Bone marrow (tissue), 2 donors: ENCODE data around the gene STAT4.

Experiments used
- DNase-seq, 2 donors: peaks; one replicate each; lab custom pipeline; 2025; lab: John Stamatoyannopoulos, UW

STAT4 gene

DNA sequence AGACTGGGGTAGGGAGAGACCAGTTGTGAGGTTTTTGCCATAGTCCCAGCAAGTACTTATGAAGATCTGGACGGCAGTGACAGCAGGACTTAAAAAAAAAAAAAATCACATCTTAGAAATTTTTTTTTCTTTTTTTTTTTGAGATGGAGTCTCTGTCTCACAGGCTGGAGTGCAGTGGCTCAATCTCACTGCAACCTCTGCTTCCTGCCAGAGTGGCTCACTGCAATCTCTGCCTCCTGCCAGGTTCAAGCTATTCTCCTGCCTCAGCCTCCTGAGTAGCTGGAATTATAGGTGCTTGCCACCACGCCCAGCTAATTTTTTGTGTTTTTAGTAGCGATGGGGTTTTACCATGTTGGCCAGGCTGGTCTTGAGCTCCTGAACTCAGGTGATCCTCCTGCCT is 22.4 kb upstream of the STAT4 start:
- no peak for DNase-seq

DNA sequence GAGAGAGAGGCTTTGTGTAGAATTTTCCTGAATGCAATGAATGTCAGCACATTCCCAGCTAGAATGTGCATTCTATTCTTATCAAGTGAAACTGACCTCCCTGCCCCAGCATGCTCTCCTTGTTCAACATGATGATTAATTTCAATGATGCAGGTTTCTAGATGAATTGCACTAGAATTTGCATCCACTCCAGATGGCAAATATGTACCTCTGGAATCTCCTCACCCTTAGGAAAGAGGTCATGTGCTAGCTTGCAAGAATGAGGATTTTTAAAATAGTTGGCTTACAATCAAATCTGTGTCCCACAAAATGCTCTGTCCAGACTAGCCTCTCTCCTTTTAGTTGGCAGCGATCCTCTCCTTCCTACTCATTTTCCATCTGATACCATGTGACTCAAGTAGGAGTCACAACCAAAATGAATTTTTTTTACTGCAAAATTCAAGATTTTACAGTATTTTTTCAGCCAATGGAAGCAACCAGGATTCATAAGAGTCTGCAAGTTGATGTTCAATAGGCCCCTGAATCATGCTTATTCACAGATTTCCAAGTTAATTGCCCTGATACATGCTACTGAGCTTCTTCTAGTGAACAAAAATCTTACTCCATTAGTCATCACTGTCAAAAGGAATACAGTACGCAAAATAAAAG is 21.0 kb upstream of the STAT4 start:
- no peak for DNase-seq

DNA sequence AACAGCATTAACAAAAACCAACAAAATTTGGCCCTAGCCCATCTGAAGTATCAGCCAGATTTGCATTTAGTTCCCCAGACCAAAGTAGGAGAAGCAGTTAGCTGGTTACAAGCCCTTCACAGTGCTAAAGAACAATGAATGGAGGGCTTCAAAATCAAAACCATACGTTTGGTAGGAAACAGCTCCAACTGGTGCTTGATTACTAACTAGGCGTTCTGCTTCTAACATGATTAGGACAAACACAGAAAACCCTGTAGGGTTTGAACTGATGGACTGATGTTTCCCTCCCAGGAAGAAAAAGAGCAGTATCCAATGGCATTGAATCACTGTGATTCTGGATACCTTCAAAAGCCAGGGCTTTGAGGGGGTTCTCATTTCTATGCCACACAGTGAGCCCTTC is 20.5 kb upstream of the STAT4 start:
- DNase-seq = no peak

DNA sequence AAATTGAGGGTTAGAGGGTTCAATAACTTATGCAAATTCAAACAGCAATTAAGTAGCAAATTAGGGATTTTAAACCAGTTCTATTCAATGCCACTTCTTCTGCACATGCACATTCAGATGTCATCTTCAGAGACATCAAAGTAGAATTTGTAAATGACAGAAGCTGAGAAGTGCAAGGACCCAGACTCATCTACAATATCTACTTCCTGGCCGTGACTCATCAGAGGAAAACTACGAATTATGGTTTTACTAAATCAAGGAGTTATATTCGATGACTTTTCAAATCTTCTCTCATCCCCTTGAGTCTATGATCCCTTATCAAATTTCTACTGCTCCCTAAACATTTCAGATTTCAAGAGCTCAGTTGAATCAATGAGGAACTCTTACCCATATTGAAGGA is 20.0 kb upstream of the STAT4 start:
- no peak for DNase-seq

DNA sequence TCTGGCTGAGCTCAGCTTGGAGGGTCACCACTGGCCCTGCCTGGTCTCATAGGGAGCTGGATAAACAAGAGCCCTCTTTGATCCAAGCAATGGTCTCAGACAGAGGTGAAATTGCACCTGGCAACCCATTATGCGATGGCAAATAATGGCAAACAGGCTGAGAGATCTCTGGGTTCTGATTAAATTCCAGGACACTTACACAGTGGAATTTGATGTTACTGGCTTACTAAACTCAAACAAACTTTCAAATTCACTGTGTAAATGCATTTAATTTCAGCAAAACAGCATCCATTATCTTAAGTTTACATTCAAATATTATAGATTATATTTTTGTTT is 19.5 kb upstream of the STAT4 start:
- DNase-seq = no peak

DNA sequence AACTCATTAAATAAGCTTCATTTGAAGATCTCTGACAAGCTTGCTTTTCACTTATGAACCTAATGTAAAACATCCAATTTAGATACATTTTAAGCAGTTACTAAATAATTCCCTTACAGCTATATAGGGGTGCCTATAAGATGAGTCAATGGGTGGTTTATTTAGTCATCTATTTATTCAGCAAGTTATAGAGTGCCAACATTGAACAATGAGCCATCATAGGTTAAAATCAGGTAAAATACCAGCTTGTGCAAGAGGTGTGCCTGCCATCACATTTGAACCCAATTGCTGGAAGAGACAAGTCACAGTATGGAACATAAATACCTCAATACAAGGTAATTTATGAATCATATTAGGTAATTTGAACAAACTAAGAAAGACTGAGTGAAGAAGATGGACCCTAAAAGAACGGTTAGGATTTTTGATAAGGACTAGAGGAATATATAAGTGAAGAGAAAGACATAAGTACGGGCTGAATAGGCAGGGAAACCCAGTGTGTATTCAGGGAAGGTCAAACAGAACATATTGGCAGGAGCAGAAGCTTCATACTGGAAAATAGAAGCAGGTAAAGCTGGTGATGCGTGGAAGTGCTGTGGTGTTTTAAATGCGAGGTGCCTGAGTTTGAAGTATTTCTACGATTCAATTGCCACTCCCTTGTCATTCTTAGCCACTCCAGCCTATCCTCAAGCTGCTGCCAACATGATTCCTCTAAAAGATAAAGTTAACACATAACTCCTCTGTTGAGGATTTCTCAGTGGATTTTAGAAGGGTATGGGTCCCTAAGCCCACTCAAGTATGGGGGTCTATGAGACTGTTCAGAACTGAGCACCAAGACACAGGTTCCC is 18.9 kb upstream of the STAT4 start:
- DNase-seq = no peak

DNA sequence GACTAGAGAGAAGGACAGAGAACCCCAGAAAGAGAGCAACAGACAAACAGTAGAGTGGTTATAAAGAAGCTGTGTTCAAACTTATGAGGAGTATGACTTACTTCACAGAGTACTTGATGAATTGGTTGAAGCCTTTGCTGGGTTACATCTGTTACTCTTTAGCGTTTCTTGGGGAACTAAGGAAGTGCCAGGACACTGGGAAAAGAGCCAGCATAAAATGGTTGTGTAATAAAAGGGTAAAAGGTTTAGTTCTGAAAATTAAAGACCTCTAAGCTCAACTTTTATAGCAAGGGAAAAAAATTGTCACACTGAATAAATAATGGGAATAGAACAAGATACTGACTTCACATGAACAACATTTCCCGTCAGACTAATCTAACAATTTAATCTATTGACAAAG is 17.0 kb upstream of the STAT4 start:
- no peak for DNase-seq

DNA sequence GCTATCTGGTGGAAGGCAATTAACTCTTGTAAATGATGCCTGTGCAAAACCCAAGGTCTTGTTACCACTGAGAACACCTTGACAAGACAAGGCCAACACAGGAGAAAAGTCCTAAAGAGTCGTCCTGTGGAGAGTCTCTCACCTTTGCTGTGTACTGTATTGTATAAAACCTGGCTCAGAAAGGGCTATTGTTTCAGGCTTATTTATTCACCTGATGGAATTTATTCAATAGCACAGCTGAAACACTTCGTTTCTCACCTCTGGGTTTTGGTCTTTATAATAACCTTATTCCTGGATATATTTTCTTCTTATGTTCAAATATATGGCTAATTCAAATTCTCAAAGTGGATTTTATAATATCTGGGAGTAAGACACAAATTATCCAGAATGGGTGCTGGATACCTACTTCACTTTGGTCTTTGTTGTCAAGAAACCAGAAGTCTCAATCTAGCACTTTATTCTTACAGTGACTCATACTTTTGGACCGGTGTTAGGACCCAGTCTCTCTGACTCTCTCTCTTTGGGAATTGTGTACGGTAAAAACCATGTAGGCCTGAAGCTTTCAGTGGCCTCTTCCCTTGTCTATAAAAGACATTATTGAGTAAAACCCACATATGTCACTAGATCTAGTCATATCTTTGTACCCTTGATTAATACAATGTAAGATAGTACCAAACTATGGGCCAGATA is 16.1 kb upstream of the STAT4 start:
- no peak for DNase-seq

DNA sequence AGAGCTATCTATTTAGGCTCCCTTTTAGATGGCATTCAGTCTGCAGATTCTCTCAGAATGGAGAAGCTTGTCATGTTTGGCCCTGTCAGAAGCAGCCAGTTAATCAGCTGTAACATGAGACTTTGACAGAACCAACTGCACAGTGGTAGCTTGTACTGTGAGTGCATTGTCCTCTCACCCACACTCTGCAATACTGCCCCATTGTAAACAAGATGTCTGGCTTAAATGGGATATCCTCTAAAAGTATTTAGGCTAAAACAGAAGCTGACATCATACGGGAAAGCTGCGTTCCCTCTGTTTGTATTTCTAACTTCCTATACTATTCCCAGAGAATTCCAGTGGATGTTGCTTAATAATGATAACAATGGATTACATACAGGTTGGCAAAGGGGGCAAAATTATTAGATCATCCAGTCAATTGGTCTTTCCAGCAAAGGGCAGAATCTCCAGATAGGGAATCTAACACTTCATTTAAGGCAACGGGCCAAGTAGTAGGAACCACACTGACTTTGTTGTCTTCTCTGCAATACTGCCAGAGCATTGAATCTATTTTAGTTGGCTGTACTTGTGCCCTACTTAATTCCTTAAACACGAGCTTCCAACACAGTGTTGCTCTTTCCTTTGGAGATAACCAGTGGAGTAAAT is 15.4 kb upstream of the STAT4 start:
- no peak for DNase-seq

DNA sequence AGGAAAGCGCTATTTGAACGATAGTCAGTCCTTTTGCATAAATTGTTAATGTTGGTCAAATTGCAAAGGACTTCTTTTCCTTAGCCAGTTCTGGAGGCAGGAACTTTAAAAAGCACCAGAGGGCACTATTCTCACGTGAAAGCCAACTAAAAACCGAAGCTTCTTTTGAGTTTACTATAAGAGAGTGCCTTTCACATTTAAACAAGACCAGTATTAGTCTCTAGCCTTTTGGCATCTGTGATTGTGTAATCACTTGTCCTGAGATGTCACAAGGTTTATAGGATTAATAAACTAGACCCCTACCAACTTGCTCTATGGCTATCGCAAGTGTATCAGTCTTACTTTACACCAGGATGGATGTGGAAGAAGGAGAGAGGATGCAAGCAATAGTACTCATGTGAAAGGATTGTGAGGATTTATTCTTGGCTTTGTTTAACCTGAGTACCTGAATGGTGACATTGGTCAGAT is 14.4 kb upstream of the STAT4 start:
- peak in 1 of 2 donors; percentile 48 for DNase-seq

DNA sequence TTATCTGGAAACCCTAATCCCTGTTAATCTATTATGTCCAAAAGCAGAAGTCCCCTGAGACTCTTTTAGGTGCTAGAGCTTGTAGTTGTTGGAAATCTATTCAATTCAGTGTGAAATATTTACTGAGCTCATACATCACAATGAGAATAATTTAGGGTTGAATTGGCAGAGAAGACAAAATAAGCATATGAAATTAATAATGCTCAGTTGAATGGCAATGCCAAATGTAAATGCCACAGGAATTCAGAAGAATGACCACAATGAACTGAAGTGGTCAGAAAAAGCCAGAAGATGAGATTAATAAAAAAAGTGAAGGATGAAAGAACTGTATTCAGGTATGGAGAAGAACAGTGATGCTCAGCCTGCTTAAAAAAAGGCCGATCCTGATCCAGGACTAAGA is 8.0 kb upstream of the STAT4 start:
- no peak for DNase-seq

DNA sequence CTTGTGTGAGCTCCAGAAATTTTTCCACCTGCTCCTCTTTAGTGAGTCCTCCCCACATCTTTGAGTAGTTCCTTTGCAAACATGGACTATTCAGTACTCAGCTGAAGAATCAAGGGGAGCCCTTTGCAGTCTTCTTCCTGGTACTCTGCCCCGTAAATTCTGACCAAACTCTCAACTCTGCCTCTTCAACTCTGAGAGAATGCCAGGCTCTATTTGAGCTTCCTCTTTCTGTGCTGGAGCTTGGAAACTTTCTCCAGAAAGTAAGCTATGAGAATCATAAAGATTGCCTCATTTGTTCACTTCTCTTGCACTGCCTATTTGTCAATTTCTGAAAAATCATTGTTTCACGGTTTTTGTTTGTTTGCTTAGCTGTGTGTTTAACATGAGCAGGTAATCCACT is 7.4 kb upstream of the STAT4 start:
- DNase-seq = peak in 1 of 2 donors; percentile 67

DNA sequence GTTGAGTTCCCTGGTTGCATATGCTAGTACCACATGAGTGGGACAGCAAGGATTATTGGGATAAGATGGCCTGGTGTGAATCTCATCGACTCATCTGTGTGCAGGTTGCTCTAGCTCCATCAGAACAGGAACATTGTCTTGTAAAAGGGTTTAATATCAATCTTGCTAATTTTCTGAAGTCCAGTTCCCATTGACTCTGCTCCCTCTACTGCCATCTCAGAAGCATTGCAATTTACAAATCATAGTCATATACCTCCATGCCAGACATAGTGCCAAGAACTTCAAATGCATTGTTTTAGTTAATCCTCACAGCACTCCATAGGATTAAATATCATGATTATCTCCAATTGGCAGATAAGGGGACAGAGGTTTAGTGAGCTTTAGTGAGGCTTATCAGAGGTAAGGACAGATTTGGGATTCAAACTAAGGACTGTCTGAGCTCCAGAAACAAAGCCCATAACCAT is 4.8 kb upstream of the STAT4 start:
- DNase-seq = peak in 1 of 2 donors; percentile 59

DNA sequence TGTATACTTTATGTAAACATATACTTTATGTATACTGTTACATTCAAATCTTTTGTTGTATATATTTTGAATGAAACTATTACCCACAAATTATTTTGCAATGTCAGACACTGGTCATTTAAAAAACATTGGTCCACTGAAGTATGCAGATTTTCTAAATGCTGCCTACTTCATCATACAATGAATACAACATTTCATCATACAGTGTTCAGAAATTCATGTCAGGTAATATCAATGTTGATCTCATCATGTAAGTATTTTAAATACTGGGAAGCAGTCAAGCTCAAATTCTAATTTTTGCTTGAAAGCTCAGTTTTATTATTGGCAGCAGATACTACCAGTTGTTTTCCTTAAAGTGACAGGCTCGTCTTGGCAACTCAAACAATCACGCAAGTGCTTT is 2.9 kb upstream of the STAT4 start:
- no peak for DNase-seq

DNA sequence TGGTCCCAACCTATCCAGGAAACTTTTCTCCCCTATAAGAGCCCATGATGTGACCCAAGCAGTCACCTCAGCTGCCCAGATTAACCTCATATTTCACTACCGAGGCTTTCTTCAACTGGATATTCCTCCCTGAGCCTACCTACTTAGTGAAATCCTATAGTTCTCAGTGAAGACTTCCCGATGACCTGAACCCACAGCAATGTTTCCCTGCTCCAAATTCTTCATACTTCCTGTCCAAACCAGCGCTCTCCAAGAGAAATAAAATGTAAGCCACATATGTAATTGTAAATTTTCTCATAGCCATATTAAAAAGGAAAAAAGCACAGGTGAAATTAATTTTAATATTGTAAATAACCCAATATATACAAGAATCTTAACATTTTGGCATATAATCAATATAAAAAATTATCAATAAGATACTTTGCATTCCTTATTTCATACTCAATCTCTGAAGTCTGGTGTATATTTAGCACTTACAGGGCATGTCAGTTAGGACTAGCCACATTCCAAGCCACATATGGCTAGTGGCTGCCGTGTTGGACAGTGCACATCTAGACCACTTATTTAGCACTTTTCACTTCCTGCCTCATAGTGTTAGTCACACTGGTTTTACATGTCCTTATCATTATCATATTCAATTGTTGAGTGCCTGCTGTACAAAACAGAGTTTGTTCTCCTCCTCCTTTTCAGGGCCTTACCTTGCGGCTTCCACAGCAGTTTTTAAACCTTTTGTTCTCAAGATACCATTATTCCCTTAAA is 1.9 kb upstream of the STAT4 start:
- peak in 1 of 2 donors; percentile 13 for DNase-seq

DNA sequence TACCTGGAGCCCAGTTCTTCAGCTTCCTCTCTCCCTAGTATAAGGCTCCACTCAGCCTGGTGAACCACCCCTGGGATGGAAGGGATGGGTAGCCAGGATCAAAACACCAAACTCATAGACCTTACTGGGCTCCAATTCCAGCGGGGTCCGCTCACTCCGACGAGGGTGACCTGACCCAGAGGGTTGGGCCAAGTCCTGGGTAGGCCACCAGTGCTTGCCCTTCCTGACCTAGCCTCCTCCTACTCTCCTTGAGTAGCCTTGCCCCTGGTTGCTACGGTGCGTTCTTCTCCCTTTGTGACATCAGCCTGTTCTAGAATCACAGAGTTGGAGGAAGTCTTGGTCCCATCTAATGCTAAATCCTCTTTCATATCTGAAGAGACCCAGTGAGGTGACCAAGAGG is 537 bp upstream of the STAT4 start:
- no peak for DNase-seq

DNA sequence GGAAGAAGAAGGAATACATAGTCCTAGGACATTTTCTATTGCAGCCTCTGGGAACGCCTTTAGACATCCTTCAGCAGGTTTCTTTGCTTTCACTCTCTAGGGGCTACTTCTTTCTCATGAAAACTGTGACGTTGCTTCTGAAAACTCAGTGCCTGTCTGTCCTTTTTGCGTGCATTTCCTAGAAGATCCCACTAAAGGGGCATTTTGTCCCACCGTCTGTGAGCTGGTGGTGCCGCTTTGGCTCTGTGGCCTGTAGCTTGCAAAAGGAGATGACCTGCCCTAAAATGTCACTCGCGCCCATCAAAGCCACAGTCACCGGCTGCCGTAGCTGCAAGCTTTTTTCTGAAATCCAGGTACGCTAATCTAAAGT is 579 bp downstream of the STAT4 start:
- peak in 1 of 2 donors; percentile 38 for DNase-seq

DNA sequence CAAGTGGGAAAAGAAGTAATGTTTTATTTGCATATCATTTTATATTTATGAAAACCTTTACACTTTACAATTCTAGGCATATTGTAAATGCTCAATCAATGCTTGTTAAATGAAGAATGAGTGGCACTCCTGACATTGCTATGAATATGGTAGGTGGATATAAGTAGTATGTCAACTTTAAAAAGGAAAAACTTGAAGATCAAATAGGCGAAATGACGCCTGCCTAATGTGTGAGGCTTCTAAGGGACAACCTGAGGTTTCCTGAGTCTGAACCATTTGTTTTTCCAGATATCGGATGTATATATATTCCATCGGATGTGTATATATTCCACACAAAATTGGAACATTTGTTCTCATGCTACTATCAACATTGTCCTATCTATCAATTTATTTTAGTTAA is 1.4 kb downstream of the STAT4 start:
- DNase-seq = no peak

DNA sequence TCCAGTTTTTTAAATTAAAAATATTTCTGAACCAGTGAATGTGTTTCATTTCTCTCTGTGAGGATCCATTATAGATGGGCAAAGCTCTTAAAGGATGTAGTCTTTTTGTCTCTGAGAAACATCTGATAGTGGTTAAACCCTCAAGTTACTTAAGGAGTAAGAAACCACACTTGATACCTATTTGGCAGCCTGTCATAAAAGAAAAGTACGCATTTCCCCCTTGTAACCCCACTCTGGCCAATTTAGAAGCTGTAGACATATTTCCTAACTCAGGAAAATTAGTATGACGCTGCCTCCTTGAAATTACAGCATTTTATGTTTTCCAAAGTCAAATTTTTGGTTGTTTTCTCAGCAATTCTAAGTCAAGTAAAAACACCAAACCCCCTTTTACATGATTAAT is 2.0 kb downstream of the STAT4 start:
- DNase-seq = no peak

DNA sequence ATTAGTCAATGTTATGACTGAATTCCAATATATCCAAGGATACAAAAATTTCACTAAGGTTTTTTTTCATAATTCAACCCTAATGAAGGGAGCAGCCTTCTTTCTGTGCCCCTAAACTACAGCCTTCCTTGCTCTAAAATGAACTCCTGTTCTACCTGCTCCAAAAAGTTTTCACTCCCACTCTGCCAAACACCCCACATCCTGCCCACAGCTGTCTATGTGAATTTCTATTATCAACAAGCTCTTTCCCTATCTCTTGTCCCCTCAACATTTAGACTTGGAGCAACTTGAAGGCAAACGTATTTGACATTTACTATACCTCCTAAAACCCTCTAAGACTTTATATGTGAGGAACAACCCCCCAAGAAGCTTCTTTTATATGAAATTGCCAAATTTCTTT is 2.5 kb downstream of the STAT4 start:
- DNase-seq = no peak

DNA sequence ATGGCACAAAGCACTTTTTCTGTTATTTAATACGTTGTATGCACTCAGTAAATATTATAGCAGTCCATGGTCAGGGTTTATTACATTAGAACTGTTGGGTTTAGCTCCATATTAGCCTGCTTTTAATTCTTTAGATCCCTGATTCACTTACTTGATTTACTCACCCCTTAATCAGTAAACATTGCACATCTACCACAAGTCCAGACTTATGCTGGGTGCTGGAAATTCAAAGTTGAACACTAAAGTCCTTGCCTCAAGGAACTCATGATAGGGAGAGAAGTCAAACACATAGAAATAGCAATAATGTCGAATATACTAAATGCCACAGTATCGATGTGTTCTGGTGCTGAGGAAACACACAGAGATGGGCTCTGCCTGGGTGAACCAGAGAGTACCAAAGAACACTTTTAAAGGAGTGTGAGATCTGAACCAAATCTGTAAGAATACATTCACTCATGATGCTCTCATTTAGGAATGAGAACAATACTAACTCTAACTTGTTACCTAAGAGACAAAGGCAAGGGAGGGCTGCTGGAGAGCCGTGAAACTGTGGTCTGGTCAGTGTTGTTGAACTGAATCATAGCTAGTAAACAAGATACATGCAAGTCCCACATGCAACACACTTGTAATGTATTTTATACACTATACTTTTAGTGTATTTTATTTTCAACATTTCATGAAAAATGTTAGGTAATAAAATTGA is 4.9 kb downstream of the STAT4 start:
- DNase-seq = no peak
